GM12878 (cell line): Measurements from ENCODE around the gene ZBTB18. TPM values are rescaled to one million over a fixed set of nuclear protein-coding genes. Genes with fewer than 3 reads are reported as not detected.

ENCODE experiments used
- ATAC-seq: fragments of 200-7000 bp; cut with Tn5 transposase; 3 replicates; pipeline ENCODE4 v1.9.1; 2020; ENCODE audit warnings: mild to moderate bottlenecking, moderate library complexity
- BruUV-seq: library from RNA; stranded (reverse); fragments of 400-500 nt; replicated peaks from 2 replicates; lab custom pipeline; 2021; lab: Mats Ljungman, UMichigan
- CTCF ChIA-PET: fragments of 300-600 bp; sonication (Branson Sonifier 250); formaldehyde crosslinking; extraction: SDS; loops from one replicate; lab custom pipeline; 2021; ENCODE audit warnings: inconsistent platforms; lab: Yijun Ruan, JAX
- POLR2A ChIA-PET: fragments of 350-600 bp; formaldehyde crosslinking; extraction: SDS; loops from one replicate; lab custom pipeline; 2021; ENCODE audit warnings: inconsistent platforms; lab: Charles Lee
- RAD21 ChIA-PET: fragments of 300-600 bp; sonication (Branson Sonifier 250); formaldehyde crosslinking; loops from one replicate; lab custom pipeline; 2023; ENCODE audit warnings: antibody characterized with exemption; ENCODE audit not compliant: unreplicated experiment; lab: Charles Lee
- SMC1A ChIA-PET: fragments of 300-600 bp; sonication (Branson Sonifier 250); formaldehyde crosslinking; loops from one replicate; lab custom pipeline; 2023; ENCODE audit not compliant: unreplicated experiment, uncharacterized antibody; lab: Charles Lee
- DNase-seq: peaks from one replicate; pipeline ENCODE4 v3.0.0-alpha.2; 2011; ENCODE audit warnings: low read depth, low spot score
- FAIRE-seq: peaks from 3 replicates; lab custom pipeline; 2011; peaks lifted over from hg19 to GRCh38; lab: Jason Lieb, UNC
- H2AFZ ChIP-seq: 2 replicates; pipeline ENCODE4 v1.6.0; 2011; ENCODE audit warnings: low read depth, low read length, control low read depth; ENCODE audit not compliant: control insufficient read depth
- H3K27ac ChIP-seq: 2 replicates; pipeline ENCODE4 v1.5.1; 2011; ENCODE audit warnings: control low read depth; ENCODE audit not compliant: control insufficient read depth, insufficient read depth
- H3K27me3 ChIP-seq, 2 experiments: replicated peaks in 1 of 2; 2 replicates each; pipeline versions ENCODE4 v1.6.0 to v1.6.1; 2011; ENCODE audit warnings: low read length in 1 of 2; ENCODE audit not compliant: control insufficient read depth in 2 of 2, insufficient read depth in 2 of 2
- H3K36me3 ChIP-seq, 2 experiments: 2 replicates each; pipeline ENCODE4 v1.5.1; 2011; ENCODE audit warnings: low read length in 1 of 2; ENCODE audit not compliant: control insufficient read depth in 2 of 2, insufficient read depth in 2 of 2
- H3K4me1 ChIP-seq: 2 replicates; pipeline ENCODE4 v1.6.1; 2011; ENCODE audit warnings: mild to moderate bottlenecking, low read length, moderate library complexity, mixed read lengths; ENCODE audit not compliant: control insufficient read depth, insufficient read depth
- H3K4me2 ChIP-seq: 2 replicates; pipeline ENCODE4 v1.6.0; 2011; ENCODE audit warnings: control low read depth; ENCODE audit not compliant: control insufficient read depth, insufficient read depth
- H3K4me3 ChIP-seq: fragments of 200-600 bp; sonication (generic); 2 replicates; pipeline ENCODE4 v1.5.1; 2016
- H3K79me2 ChIP-seq: 2 replicates; pipeline ENCODE4 v1.6.0; 2011; ENCODE audit warnings: low read length; ENCODE audit not compliant: control insufficient read depth, insufficient read depth
- H3K9ac ChIP-seq: 2 replicates; pipeline ENCODE4 v1.8.0; 2011; ENCODE audit warnings: low read length, control low read depth, mixed read lengths; ENCODE audit not compliant: control insufficient read depth, insufficient read depth
- H3K9me3 ChIP-seq: replicated peaks from 3 replicates; pipeline ENCODE4 v1.5.1; 2011; ENCODE audit warnings: mild to moderate bottlenecking, low read length; ENCODE audit not compliant: control insufficient read depth, insufficient read depth
- H4K20me1 ChIP-seq: 2 replicates; pipeline ENCODE4 v1.6.0; 2011; ENCODE audit not compliant: control insufficient read depth, insufficient read depth
- CREM ChIP-seq: IDR thresholded peaks from 2 replicates; pipeline ENCODE4 v1.6.1; 2014; ENCODE audit warnings: antibody characterized with exemption, low read depth
- EED ChIP-seq: sonication (generic); IDR thresholded peaks from 2 replicates; pipeline ENCODE4 v1.6.1; 2016; ENCODE audit warnings: antibody characterized with exemption, low read depth
- MEF2B ChIP-seq: fragments of 450-650 bp; IDR thresholded peaks from 2 replicates; pipeline ENCODE4 v1.6.1; 2018; ENCODE audit warnings: mild to moderate bottlenecking, moderate library complexity; ENCODE audit not compliant: partially characterized antibody, poor library complexity, severe bottlenecking
- PAX8 ChIP-seq: fragments of 450-650 bp; IDR thresholded peaks from 2 replicates; pipeline ENCODE4 v1.6.1; 2017; ENCODE audit warnings: mild to moderate bottlenecking, moderate library complexity
- TAF1 ChIP-seq: IDR thresholded peaks from 2 replicates; pipeline ENCODE4 v1.6.1; 2011; ENCODE audit warnings: mild to moderate bottlenecking, low read depth, low read length, borderline replicate concordance
- WGBS: methylation state at CpG from one replicate; pipeline ENCODE4 v1.1.6; 2016; ENCODE audit warnings: low lambda C conversion rate; ENCODE audit not compliant: insufficient replicate concordance, insufficient coverage; ENCODE audit errors: missing lambda C conversion rate; 5-methylcytosine and 5-hydroxymethylcytosine counted together
- in situ Hi-C: fragments of 300-500 bp; cut with MboI; formaldehyde crosslinking; loops from 9 replicates; pipeline ENCODE4 v1.14.3; 2018; ENCODE audit warnings: mixed read lengths
- intact Hi-C: fragments of 100-400 bp; cut with micrococcal nuclease; formaldehyde crosslinking; loops from one replicate; pipeline ENCODE4 v1.14.2; 2022; ENCODE audit not compliant: unreplicated experiment
- polyA plus RNA-seq, 11 experiments: library from polyadenylated mRNA; depleted of rRNA in 4 of 11; unstranded in 6 of 11; stranded (reverse) in 5 of 11; fragments of >200 nt; fragmentation: Nextera tagmentation in 4 of 11; fragmentation: Illumina TruSeq in 1 of 11; extraction: Ambion mirVana in 4 of 11; extraction: Trizol in 1 of 11; gene quantifications; 1 replicate in 1 of 11; 2 replicates in 10 of 11; pipeline versions ENCODE4 v1.2.1 to v1.2.3, GENCODE V29; 2011 to 2016; ENCODE audit warnings: inconsistent platforms in 2 of 11, missing spikeins in 2 of 11, low read depth in 1 of 11
- total RNA-seq, 4 experiments: library from RNA; depleted of rRNA in 3 of 4; stranded (reverse); fragments of >200 nt in 3 of 4; fragmentation: Illumina TruSeq in 1 of 4; extraction: Trizol in 1 of 4; gene quantifications; 2 replicates each; pipeline versions ENCODE4 v1.2.1 to v1.2.3, GENCODE V29; 2013 to 2021
- TF ChIP-seq, protein P1 (sequence below): fragments of 450-650 bp; formaldehyde crosslinking; IDR thresholded peaks from 2 replicates; pipeline ENCODE4 v1.4.0; 2020; ENCODE audit warnings: mild to moderate bottlenecking, moderate library complexity
- TF ChIP-seq, protein P2 (sequence below): fragments of 450-650 bp; conservative IDR thresholded peaks from 2 replicates; pipeline ENCODE4 v1.6.1; 2017; ENCODE audit warnings: mild to moderate bottlenecking, moderate library complexity
- TF ChIP-seq, protein P3 (sequence below): IDR thresholded peaks from 2 replicates; pipeline ENCODE4 v1.6.1; 2011; ENCODE audit warnings: borderline replicate concordance, low read depth, mild to moderate bottlenecking, moderate library complexity, low read length; ENCODE audit not compliant: insufficient read depth, poor library complexity, severe bottlenecking

Gene ZBTB18
- total and polyA plus RNA-seq, 10 of the 15 experiments (the other 5 are each of a cell fraction or from before 2014, with no cell fraction given) = 0.27 to 8.6 (median 6.1) TPM

DNA sequence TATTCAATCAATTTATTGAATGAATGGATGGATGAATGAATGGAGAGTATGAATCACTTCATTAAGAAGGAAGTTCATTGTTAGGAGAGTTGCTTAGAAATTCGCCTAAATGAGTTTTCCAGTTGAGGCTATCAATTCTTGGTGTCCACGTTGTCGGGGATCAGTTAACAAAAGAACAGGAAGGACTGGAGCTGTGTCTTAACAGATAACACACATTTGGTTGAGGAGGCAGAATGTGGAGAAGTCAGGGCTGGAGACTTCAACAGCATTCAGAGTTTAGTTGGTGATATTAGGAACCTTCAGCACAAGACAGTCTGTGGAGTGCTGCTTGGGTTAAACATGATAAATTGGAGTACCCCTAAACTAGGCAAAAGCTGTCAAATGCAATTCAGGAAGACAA lies 33.7 kb downstream of the ZBTB18 start (continued):
- TF ChIP-seq, protein P1, sequence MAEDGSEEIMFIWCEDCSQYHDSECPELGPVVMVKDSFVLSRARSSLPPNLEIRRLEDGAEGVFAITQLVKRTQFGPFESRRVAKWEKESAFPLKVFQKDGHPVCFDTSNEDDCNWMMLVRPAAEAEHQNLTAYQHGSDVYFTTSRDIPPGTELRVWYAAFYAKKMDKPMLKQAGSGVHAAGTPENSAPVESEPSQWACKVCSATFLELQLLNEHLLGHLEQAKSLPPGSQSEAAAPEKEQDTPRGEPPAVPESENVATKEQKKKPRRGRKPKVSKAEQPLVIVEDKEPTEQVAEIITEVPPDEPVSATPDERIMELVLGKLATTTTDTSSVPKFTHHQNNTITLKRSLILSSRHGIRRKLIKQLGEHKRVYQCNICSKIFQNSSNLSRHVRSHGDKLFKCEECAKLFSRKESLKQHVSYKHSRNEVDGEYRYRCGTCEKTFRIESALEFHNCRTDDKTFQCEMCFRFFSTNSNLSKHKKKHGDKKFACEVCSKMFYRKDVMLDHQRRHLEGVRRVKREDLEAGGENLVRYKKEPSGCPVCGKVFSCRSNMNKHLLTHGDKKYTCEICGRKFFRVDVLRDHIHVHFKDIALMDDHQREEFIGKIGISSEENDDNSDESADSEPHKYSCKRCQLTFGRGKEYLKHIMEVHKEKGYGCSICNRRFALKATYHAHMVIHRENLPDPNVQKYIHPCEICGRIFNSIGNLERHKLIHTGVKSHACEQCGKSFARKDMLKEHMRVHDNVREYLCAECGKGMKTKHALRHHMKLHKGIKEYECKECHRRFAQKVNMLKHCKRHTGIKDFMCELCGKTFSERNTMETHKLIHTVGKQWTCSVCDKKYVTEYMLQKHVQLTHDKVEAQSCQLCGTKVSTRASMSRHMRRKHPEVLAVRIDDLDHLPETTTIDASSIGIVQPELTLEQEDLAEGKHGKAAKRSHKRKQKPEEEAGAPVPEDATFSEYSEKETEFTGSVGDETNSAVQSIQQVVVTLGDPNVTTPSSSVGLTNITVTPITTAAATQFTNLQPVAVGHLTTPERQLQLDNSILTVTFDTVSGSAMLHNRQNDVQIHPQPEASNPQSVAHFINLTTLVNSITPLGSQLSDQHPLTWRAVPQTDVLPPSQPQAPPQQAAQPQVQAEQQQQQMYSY (CRISPR knock-in tag) = no peak
- TF ChIP-seq, all 136 proteins: peak for 0

DNA sequence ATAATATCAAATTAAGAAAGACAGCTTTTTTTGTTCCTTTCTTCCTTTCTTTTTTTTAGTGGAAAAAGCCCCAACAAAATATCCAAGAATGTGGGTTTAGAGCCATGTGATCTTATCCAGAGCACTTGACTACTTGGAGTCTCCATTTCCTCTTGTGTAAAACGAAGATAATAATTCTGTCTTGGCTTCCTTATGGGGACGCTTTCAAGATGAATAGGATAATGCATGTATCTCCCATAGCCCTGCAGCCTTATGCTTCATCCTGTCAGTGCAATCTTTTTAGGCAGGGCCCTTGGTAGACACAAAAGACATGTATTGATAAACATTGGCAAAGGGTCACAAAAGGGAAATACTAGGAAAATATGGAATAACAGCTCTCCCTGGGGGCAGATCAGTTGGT lies 34.8 kb downstream of the ZBTB18 start:
- ChIA-PET CTCF (interaction anchor here (0.6 kb wide), 1 partner anchor 26 kb away, joined by 9 read pairs; no protein-coding TSS in a partner anchor), RAD21 (no interaction called here), POLR2A (no interaction called here), SMC1A (no interaction called here)
- TF ChIP-seq CREM = no peak
- TF ChIP-seq PAX8 = no peak
- TF ChIP-seq EED = no peak
- TF ChIP-seq TAF1 = no peak
- TF ChIP-seq, protein P2, sequence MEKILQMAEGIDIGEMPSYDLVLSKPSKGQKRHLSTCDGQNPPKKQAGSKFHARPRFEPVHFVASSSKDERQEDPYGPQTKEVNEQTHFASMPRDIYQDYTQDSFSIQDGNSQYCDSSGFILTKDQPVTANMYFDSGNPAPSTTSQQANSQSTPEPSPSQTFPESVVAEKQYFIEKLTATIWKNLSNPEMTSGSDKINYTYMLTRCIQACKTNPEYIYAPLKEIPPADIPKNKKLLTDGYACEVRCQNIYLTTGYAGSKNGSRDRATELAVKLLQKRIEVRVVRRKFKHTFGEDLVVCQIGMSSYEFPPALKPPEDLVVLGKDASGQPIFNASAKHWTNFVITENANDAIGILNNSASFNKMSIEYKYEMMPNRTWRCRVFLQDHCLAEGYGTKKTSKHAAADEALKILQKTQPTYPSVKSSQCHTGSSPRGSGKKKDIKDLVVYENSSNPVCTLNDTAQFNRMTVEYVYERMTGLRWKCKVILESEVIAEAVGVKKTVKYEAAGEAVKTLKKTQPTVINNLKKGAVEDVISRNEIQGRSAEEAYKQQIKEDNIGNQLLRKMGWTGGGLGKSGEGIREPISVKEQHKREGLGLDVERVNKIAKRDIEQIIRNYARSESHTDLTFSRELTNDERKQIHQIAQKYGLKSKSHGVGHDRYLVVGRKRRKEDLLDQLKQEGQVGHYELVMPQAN = no peak
- no peak for TF ChIP-seq MEF2B
- TF ChIP-seq, protein P3, sequence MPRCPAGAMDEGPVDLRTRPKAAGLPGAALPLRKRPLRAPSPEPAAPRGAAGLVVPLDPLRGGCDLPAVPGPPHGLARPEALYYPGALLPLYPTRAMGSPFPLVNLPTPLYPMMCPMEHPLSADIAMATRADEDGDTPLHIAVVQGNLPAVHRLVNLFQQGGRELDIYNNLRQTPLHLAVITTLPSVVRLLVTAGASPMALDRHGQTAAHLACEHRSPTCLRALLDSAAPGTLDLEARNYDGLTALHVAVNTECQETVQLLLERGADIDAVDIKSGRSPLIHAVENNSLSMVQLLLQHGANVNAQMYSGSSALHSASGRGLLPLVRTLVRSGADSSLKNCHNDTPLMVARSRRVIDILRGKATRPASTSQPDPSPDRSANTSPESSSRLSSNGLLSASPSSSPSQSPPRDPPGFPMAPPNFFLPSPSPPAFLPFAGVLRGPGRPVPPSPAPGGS = no peak
- intact Hi-C loops = no loop called here
- no peak overlapping the region for H3K4me2 ChIP-seq
- no peaks in the 10 kb centered on the region for H3K79me2 ChIP-seq
- H3K9ac ChIP-seq = no peak overlapping the region
- no peaks in the 10 kb centered on the region for H3K4me1 ChIP-seq
- in situ Hi-C loops = no loop called here
- H3K27ac ChIP-seq = no peak overlapping the region
- FAIRE-seq (no peak), DNase-seq (no peak), ATAC-seq (no peak)
- BruUV-seq = no TSS peak
- no peaks in the 10 kb centered on the region for H4K20me1 ChIP-seq
- peaks cover 0 to 2% of the 10 kb centered on the region in 2 experiments; a peak in 2 of 4 replicates for H3K27me3 ChIP-seq
- H2AFZ ChIP-seq = no peak overlapping the region
- no peaks in the 10 kb centered on the region for H3K9me3 ChIP-seq
- WGBS = 6% methylated on average over 2 of the region's 2 CpGs
- no peak overlapping the region for H3K4me3 ChIP-seq
- H3K36me3 ChIP-seq = no peaks in the 10 kb centered on the region
